ENCODE measurements around the gene MAP2K5. TPM values are rescaled to one million over a fixed set of nuclear protein-coding genes. Genes with fewer than 3 reads are reported as not detected.

The MAP2K5 gene
- total RNA-seq, 1 donor from 2014 or later, result 30.7 TPM

DNA sequence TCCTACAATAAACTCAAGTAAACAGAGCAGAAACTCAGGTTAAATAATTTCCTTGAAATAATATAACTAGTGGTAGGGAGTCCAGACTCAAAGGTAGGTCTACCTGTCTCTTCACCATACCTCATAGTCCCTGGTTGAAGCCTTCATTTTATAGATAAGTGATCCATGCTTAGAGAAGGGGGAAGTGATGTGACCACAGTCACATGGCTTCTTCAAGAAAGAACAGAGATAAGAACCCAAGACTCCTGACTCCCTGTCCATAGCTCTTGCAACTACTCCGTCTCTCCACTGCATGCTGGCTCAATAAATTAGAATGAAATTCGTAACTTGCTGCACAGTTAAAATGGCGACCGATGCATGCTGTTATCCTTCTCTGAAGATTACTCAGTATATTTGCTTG lies 32.6 kb upstream of the MAP2K5 start:
- Mint-ChIP-seq H3K36me3 (ENCODE audit: insufficient read depth) (peaks cover 13% of the 10 kb centered on the region), H3K27ac (no peak overlapping the region), H3K9me3 (ENCODE audit: low read depth) (no peaks in the 10 kb centered on the region), H3K27me3 (no peaks in the 10 kb centered on the region), H3K4me3 (ENCODE audit: low read depth) (no peak overlapping the region), H3K4me1 (ENCODE audit: low read depth) (peaks cover 4% of the 10 kb centered on the region)
- TF ChIP-seq, protein P1, sequence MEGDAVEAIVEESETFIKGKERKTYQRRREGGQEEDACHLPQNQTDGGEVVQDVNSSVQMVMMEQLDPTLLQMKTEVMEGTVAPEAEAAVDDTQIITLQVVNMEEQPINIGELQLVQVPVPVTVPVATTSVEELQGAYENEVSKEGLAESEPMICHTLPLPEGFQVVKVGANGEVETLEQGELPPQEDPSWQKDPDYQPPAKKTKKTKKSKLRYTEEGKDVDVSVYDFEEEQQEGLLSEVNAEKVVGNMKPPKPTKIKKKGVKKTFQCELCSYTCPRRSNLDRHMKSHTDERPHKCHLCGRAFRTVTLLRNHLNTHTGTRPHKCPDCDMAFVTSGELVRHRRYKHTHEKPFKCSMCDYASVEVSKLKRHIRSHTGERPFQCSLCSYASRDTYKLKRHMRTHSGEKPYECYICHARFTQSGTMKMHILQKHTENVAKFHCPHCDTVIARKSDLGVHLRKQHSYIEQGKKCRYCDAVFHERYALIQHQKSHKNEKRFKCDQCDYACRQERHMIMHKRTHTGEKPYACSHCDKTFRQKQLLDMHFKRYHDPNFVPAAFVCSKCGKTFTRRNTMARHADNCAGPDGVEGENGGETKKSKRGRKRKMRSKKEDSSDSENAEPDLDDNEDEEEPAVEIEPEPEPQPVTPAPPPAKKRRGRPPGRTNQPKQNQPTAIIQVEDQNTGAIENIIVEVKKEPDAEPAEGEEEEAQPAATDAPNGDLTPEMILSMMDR (IDR thresholded peaks at IDR 0.05; ENCODE audit: unreplicated experiment), result no peak
- no peak for DNase-seq (ENCODE audit: low spot score, unreplicated experiment)

DNA sequence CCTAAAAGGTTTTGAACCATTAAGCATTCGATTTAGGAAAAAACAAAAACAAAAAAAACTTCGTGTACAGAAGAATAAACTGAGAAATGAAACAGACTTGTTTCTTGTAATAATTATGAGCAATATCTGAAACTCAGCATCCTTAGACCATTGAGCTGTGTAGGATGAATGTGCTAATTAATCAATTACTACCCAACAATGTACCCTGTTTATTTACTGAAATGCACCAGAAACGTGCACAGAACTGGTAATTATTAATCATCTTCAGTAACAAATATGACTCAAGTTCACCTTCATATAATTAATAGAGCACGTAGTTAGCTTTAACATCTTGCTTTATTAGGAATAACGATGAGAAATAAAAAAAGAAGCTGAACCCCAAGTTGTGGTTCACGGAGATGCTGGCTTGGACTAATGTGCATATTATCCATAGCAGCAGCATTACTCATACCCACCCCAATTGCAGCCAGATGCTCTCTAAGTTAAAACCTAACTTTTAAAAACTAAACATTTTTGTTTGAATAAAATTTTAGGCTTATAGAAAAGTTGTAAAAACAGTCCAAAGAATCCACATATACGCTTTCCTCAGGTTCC lies 31.8 kb upstream of the MAP2K5 start:
- Mint-ChIP-seq H3K36me3 (ENCODE audit: insufficient read depth) (peaks cover 15% of the 10 kb centered on the region), H3K27ac (no peak overlapping the region), H3K4me3 (ENCODE audit: low read depth) (no peak overlapping the region), H3K27me3 (no peaks in the 10 kb centered on the region), H3K9me3 (ENCODE audit: low read depth) (no peaks in the 10 kb centered on the region), H3K4me1 (ENCODE audit: low read depth) (peaks cover 4% of the 10 kb centered on the region)
- TF ChIP-seq, protein P1 (IDR thresholded peaks at IDR 0.05; ENCODE audit: unreplicated experiment), result no peak
- no peak for DNase-seq (ENCODE audit: low spot score, unreplicated experiment)

DNA sequence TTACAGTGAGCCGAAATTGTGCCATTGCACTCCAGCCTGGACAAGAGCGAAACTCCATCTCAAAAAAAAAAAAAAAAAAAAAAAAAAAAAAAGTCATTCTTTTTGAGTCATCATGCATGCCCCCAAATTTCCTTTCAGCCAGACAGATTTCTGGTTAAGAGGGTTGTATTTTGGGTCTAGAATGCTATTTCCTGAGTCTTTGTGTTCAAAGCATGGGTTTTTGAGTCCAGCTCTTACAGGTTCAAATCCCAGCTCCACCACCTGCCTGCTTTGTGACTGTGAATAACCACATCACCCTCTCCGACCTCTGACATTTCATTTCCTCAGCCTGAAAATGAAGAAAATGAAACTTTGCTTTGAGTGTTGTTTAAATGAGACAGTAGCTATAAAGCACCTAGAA lies 30.9 kb upstream of the MAP2K5 start:
- TF ChIP-seq, protein P1 (IDR thresholded peaks at IDR 0.05; ENCODE audit: unreplicated experiment), result no peak
- Mint-ChIP-seq H3K36me3 (ENCODE audit: insufficient read depth) (peaks cover 15% of the 10 kb centered on the region), H3K27ac (no peak overlapping the region), H3K27me3 (no peaks in the 10 kb centered on the region), H3K4me3 (ENCODE audit: low read depth) (no peak overlapping the region), H3K9me3 (ENCODE audit: low read depth) (no peaks in the 10 kb centered on the region), H3K4me1 (ENCODE audit: low read depth) (no peaks in the 10 kb centered on the region)
- DNase-seq (ENCODE audit: low spot score, unreplicated experiment), result no peak

DNA sequence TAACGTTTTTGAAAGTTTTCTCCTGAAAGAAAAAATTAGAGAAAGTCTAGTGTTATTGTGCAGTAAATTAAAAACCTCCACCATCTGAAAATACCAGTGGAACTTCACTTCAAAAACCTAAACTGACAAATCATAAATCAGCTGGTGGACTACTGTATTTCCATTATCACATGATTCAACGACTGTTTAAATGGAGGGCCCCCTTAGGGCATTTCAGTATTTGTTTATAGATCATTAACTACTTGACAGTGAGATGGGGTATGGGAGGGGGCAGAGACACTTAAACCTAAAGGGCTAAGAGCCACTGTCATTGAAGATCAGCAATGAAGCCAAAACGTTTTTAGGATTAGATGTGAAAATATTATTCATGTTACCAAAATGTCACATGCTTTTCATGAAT lies 30.4 kb upstream of the MAP2K5 start:
- Mint-ChIP-seq H3K27me3 (no peaks in the 10 kb centered on the region), H3K4me3 (ENCODE audit: low read depth) (no peak overlapping the region), H3K9me3 (ENCODE audit: low read depth) (no peaks in the 10 kb centered on the region), H3K27ac (no peak overlapping the region), H3K4me1 (ENCODE audit: low read depth) (no peaks in the 10 kb centered on the region), H3K36me3 (ENCODE audit: insufficient read depth) (peaks cover 15% of the 10 kb centered on the region)
- TF ChIP-seq, protein P1 (IDR thresholded peaks at IDR 0.05; ENCODE audit: unreplicated experiment), result no peak
- DNase-seq (ENCODE audit: low spot score, unreplicated experiment), result no peak

DNA sequence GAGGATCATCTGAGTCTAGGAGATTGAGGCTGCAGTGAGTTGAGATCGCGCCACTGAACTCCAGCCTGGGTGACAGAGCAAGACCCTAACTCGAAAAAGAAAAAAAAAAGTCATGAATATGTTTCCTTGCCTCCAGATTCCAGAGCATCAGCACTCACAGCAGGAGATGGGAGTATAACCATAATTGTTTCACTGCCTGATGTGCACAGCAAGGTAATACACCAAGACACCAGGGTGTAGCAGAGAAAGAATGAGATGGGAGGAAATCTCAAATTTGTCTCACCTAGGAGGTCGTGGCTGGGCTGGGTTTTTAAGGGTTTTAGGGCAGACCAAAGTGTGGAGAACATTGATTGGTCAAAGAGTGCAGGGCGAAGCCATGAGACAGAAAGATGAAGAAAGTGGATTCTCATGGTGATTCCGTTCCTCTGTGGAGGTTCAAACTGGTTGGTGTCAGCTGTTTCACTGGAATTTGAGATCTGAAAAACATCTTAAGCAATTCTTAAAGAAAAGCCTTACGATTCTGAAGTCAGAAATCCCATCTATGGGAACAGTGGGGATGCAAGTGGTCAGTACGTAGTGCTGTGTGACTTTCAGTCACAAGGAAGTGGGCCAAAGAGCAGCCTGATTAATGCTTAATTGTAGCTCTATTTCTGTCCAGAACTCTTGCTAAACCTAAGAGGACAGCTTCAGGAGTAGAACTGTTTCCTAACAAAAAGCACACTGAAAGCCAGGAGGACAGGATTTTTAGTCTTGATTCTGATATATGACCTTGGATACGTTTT lies 29.4 kb upstream of the MAP2K5 start:
- no peak overlapping the region for H3K27ac Mint-ChIP-seq
- H3K27me3 Mint-ChIP-seq, result no peaks in the 10 kb centered on the region
- no peak overlapping the region for H3K4me3 Mint-ChIP-seq (ENCODE audit: low read depth)
- H3K9me3 Mint-ChIP-seq (ENCODE audit: low read depth), result no peaks in the 10 kb centered on the region
- DNase-seq (ENCODE audit: low spot score, unreplicated experiment), result no peak
- H3K4me1 Mint-ChIP-seq (ENCODE audit: low read depth), result no peaks in the 10 kb centered on the region
- TF ChIP-seq, protein P1 (IDR thresholded peaks at IDR 0.05; ENCODE audit: unreplicated experiment), result no peak
- H3K36me3 Mint-ChIP-seq (ENCODE audit: insufficient read depth), result peaks cover 18% of the 10 kb centered on the region
